HepG2 (cell line): ENCODE results near the gene ANKRD17. TPM values are rescaled to one million over a fixed set of nuclear protein-coding genes. Genes with fewer than 3 reads are reported as not detected.

Experiments used
- HDAC1 ChIP-seq: sonication (generic); formaldehyde crosslinking; IDR thresholded peaks from 2 replicates; pipeline ENCODE4 v1.5.1; 2020; ENCODE audit warnings: mild to moderate bottlenecking, missing genetic modification reagents
- KAT2B ChIP-seq: fragments of 150-350 bp; IDR thresholded peaks from 2 replicates; pipeline ENCODE4 v1.6.1; 2014; ENCODE audit warnings: low read depth, low read length, borderline replicate concordance
- MED1 ChIP-seq: sonication (generic); formaldehyde crosslinking; IDR thresholded peaks from 2 replicates; pipeline ENCODE4 v1.4.0; 2020; ENCODE audit warnings: missing genetic modification reagents
- PCBP2 ChIP-seq: fragments of 200-400 bp; formaldehyde crosslinking; optimal IDR thresholded peaks from 2 replicates; pipeline ENCODE3; 2018; ENCODE audit warnings: low read length, low read depth; ENCODE audit not compliant: poor library complexity, severe bottlenecking
- STAG1 ChIP-seq: sonication (generic); formaldehyde crosslinking; IDR thresholded peaks from 2 replicates; pipeline ENCODE4 v1.4.0; 2020; ENCODE audit warnings: missing genetic modification reagents
- TCF7 ChIP-seq: sonication (generic); IDR thresholded peaks from 2 replicates; pipeline ENCODE4 v1.6.1; 2016; ENCODE audit warnings: antibody characterized with exemption, low read depth
- TMF1 ChIP-seq: sonication (generic); formaldehyde crosslinking; IDR thresholded peaks from 2 replicates; pipeline ENCODE4 v1.8.1; 2022; ENCODE audit warnings: low read depth, missing genetic modification reagents
- ZFX ChIP-seq: sonication (generic); formaldehyde crosslinking; IDR thresholded peaks from 2 replicates; pipeline ENCODE4 v1.4.0; 2020; ENCODE audit warnings: mild to moderate bottlenecking, low read depth, missing genetic modification reagents, moderate library complexity
- ZNF10 ChIP-seq: sonication (generic); formaldehyde crosslinking; IDR thresholded peaks from 2 replicates; pipeline ENCODE4 v1.4.0; 2020; ENCODE audit warnings: mild to moderate bottlenecking, low read depth, missing genetic modification reagents, borderline replicate concordance
- ZNF207 ChIP-seq: fragments of 450-650 bp; IDR thresholded peaks from 2 replicates; pipeline ENCODE4 v1.6.1; 2016; ENCODE audit warnings: antibody characterized with exemption, borderline replicate concordance
- ZNF253 ChIP-seq: sonication (generic); formaldehyde crosslinking; IDR thresholded peaks from 2 replicates; pipeline ENCODE4 v1.8.0; 2022; ENCODE audit warnings: mild to moderate bottlenecking, missing genetic modification reagents, borderline replicate concordance
- ZNF329 ChIP-seq: sonication (generic); formaldehyde crosslinking; IDR thresholded peaks from 2 replicates; pipeline ENCODE4 v1.9.0; 2021; ENCODE audit warnings: low read depth, mild to moderate bottlenecking, missing genetic modification reagents
- ZNF331 ChIP-seq: sonication (generic); formaldehyde crosslinking; IDR thresholded peaks from 2 replicates; pipeline ENCODE4 v1.4.0; 2020; ENCODE audit warnings: missing genetic modification reagents
- ZNF441 ChIP-seq: sonication (generic); formaldehyde crosslinking; IDR thresholded peaks from 2 replicates; pipeline ENCODE4 v1.7.0; 2021; ENCODE audit warnings: missing genetic modification reagents, borderline replicate concordance
- ZNF451 ChIP-seq: sonication (generic); formaldehyde crosslinking; IDR thresholded peaks from 2 replicates; pipeline ENCODE4 v1.5.0; 2020; ENCODE audit warnings: mild to moderate bottlenecking, missing genetic modification reagents
- ZNF629 ChIP-seq: sonication (generic); formaldehyde crosslinking; conservative IDR thresholded peaks from 2 replicates; pipeline ENCODE4 v1.5.0; 2020; ENCODE audit warnings: missing genetic modification reagents
- polyA plus RNA-seq, 8 experiments: library from polyadenylated mRNA; depleted of rRNA in 3 of 8; stranded (reverse) in 7 of 8; unstranded in 1 of 8; fragments of >200 nt; fragmentation: Illumina TruSeq in 4 of 8; extraction: Trizol in 4 of 8; gene quantifications; 2 replicates each; pipeline versions ENCODE4 v1.2.1 to v1.2.3, GENCODE V29; 2011 to 2016; ENCODE audit warnings: low read depth in 4 of 8, missing spikeins in 1 of 8, mixed read lengths in 1 of 8; ENCODE audit not compliant: insufficient read depth in 1 of 8
- total RNA-seq, 5 experiments: library from RNA; depleted of rRNA; stranded (reverse); fragments of >200 nt; fragmentation: Illumina TruSeq; extraction: Trizol; gene quantifications; 2 replicates each; pipeline ENCODE4 v1.2.3, GENCODE V29; 2016; ENCODE audit warnings: low read depth in 1 of 5
- TF ChIP-seq, protein P1 (sequence below): sonication (generic); formaldehyde crosslinking; IDR thresholded peaks from 2 replicates; pipeline ENCODE4 v1.8.1; 2023; ENCODE audit warnings: mild to moderate bottlenecking, inconsistent platforms, moderate library complexity, missing genetic modification reagents, borderline replicate concordance
- TF ChIP-seq, protein P2 (sequence below): sonication (generic); formaldehyde crosslinking; IDR thresholded peaks from 2 replicates; pipeline ENCODE4 v1.4.0; 2020; ENCODE audit warnings: mild to moderate bottlenecking, missing genetic modification reagents
- TF ChIP-seq, protein P3 (sequence below): sonication (generic); formaldehyde crosslinking; IDR thresholded peaks from 2 replicates; pipeline ENCODE4 v1.5.1; 2020; ENCODE audit warnings: missing genetic modification reagents, mild to moderate bottlenecking, borderline replicate concordance
- TF ChIP-seq, protein P4 (sequence below): sonication (generic); formaldehyde crosslinking; IDR thresholded peaks from 2 replicates; pipeline ENCODE4 v1.4.0; 2020; ENCODE audit warnings: mild to moderate bottlenecking, missing genetic modification reagents
- TF ChIP-seq, protein P5 (sequence below): sonication (generic); formaldehyde crosslinking; IDR thresholded peaks from 2 replicates; pipeline ENCODE4 v1.8.1; 2022; ENCODE audit warnings: low read depth, mild to moderate bottlenecking, missing genetic modification reagents

ANKRD17 gene
- total and polyA plus RNA-seq, 2 of the 13 experiments (the other 11 are each of a cell fraction or from before 2014, with no cell fraction given) = 55.7 to 61.1 TPM

DNA sequence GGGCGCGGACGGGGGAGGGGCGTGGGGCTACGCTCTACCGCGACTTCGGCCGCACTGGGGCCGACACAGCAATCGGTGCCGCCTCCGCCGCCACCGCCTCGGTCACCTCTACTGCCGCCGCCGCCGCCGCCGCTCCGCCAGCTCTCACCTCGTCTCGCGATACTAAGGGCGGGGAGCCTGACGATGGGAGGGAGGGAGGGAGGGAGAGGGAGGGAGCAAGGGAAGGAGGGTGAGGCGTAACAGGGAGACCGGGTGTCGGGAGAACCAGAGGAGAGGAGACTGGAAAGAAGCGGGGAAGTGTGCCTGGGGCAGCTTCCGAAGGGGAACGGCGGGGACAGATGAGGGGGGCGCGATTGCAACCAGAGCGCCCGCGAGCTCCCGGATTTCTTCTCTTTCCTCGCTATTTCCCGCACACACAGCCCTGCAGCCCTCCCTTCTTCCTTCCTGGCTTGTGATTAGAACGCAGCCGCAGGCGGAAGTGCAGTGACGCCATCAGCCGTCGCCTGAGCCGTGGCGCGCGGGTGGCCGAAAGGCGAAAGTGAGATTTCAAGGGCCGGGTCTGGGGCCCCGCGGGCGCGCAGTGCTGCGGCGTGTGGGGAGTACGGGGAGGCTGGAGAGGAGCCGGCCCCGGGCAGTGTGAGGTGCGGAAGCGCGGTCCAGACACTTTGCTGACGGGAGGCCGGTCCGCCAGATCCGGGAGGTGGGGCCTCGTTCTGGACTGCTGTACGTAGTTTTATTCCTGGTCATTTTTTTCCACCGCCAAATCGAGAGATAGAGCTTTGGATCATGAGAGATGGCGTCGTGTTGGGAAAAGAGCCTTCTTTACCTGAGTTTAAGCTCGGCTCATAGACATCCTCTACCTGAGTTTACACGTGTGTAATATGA, at the start of gene ANKRD17 (continued):
- TF ChIP-seq HDAC1 (CRISPR knock-in tag) (peak; percentile 94), ZNF207 (no peak), TCF7 (no peak), TMF1 (CRISPR knock-in tag) (peak; percentile 35; the same call in 1 of the 2 replicates), KAT2B (no peak), ZNF441 (no peak; the same call in 1 of the 2 replicates), ZNF10 (CRISPR knock-in tag) (no peak), ZFX (CRISPR knock-in tag) (peak; percentile 88), PCBP2 (peak; percentile 91), ZNF331 (CRISPR knock-in tag) (peak; percentile 85), ZNF253 (no peak), STAG1 (CRISPR knock-in tag) (no peak), MED1 (CRISPR knock-in tag) (peak; percentile 83), ZNF629 (no peak), ZNF451 (CRISPR knock-in tag) (no peak; the same call in 1 of the 2 replicates), ZNF329 (CRISPR knock-in tag) (no peak)
- TF ChIP-seq, protein P1, sequence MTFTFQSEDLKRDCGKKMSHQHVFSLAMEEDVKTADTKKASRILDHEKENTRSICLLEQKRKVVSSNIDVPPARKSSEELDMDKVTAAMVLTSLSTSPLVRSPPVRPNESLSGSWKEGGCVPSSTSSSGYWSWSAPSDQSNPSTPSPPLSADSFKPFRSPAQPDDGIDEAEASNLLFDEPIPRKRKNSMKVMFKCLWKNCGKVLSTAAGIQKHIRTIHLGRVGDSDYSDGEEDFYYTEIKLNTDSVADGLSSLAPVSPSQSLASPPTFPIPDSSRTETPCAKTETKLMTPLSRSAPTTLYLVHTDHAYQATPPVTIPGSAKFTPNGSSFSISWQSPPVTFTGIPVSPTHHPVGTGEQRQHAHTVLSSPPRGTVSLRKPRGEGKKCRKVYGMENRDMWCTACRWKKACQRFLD (CRISPR knock-in tag) = peak; percentile 89; the same call in 1 of the 2 replicates
- TF ChIP-seq, protein P2, sequence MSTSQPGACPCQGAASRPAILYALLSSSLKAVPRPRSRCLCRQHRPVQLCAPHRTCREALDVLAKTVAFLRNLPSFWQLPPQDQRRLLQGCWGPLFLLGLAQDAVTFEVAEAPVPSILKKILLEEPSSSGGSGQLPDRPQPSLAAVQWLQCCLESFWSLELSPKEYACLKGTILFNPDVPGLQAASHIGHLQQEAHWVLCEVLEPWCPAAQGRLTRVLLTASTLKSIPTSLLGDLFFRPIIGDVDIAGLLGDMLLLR (CRISPR knock-in tag) = peak; percentile 59; the same call in 1 of the 2 replicates
- TF ChIP-seq, protein P3, sequence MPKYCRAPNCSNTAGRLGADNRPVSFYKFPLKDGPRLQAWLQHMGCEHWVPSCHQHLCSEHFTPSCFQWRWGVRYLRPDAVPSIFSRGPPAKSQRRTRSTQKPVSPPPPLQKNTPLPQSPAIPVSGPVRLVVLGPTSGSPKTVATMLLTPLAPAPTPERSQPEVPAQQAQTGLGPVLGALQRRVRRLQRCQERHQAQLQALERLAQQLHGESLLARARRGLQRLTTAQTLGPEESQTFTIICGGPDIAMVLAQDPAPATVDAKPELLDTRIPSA (CRISPR knock-in tag) = no peak; the same call in 1 of the 2 replicates
- TF ChIP-seq, protein P4, sequence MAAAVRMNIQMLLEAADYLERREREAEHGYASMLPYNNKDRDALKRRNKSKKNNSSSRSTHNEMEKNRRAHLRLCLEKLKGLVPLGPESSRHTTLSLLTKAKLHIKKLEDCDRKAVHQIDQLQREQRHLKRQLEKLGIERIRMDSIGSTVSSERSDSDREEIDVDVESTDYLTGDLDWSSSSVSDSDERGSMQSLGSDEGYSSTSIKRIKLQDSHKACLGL (CRISPR knock-in tag) = peak; percentile 68; the same call in 1 of the 2 replicates
- TF ChIP-seq, protein P5, sequence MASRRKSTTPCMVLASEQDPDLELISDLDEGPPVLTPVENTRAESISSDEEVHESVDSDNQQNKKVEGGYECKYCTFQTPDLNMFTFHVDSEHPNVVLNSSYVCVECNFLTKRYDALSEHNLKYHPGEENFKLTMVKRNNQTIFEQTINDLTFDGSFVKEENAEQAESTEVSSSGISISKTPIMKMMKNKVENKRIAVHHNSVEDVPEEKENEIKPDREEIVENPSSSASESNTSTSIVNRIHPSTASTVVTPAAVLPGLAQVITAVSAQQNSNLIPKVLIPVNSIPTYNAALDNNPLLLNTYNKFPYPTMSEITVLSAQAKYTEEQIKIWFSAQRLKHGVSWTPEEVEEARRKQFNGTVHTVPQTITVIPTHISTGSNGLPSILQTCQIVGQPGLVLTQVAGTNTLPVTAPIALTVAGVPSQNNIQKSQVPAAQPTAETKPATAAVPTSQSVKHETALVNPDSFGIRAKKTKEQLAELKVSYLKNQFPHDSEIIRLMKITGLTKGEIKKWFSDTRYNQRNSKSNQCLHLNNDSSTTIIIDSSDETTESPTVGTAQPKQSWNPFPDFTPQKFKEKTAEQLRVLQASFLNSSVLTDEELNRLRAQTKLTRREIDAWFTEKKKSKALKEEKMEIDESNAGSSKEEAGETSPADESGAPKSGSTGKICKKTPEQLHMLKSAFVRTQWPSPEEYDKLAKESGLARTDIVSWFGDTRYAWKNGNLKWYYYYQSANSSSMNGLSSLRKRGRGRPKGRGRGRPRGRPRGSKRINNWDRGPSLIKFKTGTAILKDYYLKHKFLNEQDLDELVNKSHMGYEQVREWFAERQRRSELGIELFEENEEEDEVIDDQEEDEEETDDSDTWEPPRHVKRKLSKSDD (CRISPR knock-in tag) = no peak
